IMR-90 (cell line): Measurements from ENCODE around the gene TOMM22.

Experiments used
- BHLHE40 ChIP-seq: fragments of 150-350 bp; IDR thresholded peaks from 2 replicates; pipeline ENCODE4 v1.6.1; 2016; ENCODE audit warnings: mild to moderate bottlenecking, low read depth, low read length
- CEBPB ChIP-seq: IDR thresholded peaks from 2 replicates; pipeline ENCODE4 v1.6.1; 2012; ENCODE audit warnings: low read depth, low read length, improper control_type of control experiment
- FOS ChIP-seq: fragments of 150-350 bp; IDR thresholded peaks from 2 replicates; pipeline ENCODE4 v1.6.1; 2016; ENCODE audit warnings: low read depth, low read length
- MAFK ChIP-seq: IDR thresholded peaks from 2 replicates; pipeline ENCODE4 v1.6.1; 2012; ENCODE audit warnings: low read depth, low read length, improper control_type of control experiment
- MXI1 ChIP-seq: IDR thresholded peaks from 2 replicates; pipeline ENCODE4 v1.6.1; 2012; ENCODE audit warnings: low read depth, mild to moderate bottlenecking, low read length, moderate library complexity, borderline replicate concordance
- POLR2A ChIP-seq: IDR thresholded peaks from 2 replicates; pipeline ENCODE4 v1.6.1; 2012; ENCODE audit warnings: mild to moderate bottlenecking, low read depth, low read length
- RAD21 ChIP-seq: IDR thresholded peaks from 2 replicates; pipeline ENCODE4 v1.6.1; 2012; ENCODE audit warnings: low read length, improper control_type of control experiment
- RCOR1 ChIP-seq: IDR thresholded peaks from 2 replicates; pipeline ENCODE4 v1.6.1; 2012; ENCODE audit warnings: mild to moderate bottlenecking, low read length, improper control_type of control experiment; ENCODE audit not compliant: insufficient replicate concordance
- RFX5 ChIP-seq: IDR thresholded peaks from 2 replicates; pipeline ENCODE4 v1.8.0; 2012; ENCODE audit warnings: low read depth, mild to moderate bottlenecking, low read length, moderate library complexity
- SMC3 ChIP-seq: fragments of 150-350 bp; IDR thresholded peaks from 2 replicates; pipeline ENCODE4 v1.6.1; 2016; ENCODE audit warnings: low read depth, mild to moderate bottlenecking, antibody characterized with exemption, low read length, moderate library complexity
- TF ChIP-seq, protein P1 (sequence below): conservative IDR thresholded peaks from 2 replicates; pipeline ENCODE4 v1.5.1; 2012; ENCODE audit warnings: mild to moderate bottlenecking, low read depth, low read length, improper control_type of control experiment
- TF ChIP-seq, protein P2 (sequence below): fragments of 150-350 bp; IDR thresholded peaks from 2 replicates; pipeline ENCODE4 v1.6.1; 2016; ENCODE audit warnings: low read depth, mild to moderate bottlenecking, low read length, moderate library complexity, borderline replicate concordance
- TF ChIP-seq, protein P3 (sequence below): fragments of 150-350 bp; IDR thresholded peaks from 2 replicates; pipeline ENCODE4 v1.6.1; 2017; ENCODE audit warnings: mild to moderate bottlenecking, antibody characterized with exemption, low read length, low read depth

DNA sequence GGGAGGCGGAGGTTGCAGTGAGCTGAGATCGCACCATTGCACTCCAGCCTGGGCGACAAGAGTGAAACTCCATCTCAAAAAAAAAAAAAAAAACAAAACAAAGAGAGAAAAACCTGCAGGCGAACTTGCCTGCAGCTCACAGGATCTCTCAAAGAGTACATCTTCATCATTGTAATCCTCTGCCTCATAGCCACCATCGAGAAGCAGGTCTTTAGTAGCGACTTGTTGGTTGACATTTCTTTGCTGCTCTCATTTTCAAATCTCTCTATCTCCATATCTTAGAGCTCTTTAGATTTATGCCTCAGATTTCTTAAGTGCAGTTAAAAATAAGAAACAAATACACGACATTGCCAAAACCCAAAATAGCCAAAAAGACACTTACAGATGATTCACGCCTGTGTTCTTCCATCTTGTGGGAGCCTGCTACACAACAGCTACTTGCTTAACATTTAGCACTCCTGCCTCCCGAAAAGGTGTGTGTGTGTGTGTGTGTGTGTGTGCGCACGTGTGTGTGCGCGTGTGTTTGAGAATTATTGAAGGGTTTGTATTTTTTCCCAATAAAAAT, 40.2 kb upstream of the TOMM22 start:
- TF ChIP-seq, protein P1, sequence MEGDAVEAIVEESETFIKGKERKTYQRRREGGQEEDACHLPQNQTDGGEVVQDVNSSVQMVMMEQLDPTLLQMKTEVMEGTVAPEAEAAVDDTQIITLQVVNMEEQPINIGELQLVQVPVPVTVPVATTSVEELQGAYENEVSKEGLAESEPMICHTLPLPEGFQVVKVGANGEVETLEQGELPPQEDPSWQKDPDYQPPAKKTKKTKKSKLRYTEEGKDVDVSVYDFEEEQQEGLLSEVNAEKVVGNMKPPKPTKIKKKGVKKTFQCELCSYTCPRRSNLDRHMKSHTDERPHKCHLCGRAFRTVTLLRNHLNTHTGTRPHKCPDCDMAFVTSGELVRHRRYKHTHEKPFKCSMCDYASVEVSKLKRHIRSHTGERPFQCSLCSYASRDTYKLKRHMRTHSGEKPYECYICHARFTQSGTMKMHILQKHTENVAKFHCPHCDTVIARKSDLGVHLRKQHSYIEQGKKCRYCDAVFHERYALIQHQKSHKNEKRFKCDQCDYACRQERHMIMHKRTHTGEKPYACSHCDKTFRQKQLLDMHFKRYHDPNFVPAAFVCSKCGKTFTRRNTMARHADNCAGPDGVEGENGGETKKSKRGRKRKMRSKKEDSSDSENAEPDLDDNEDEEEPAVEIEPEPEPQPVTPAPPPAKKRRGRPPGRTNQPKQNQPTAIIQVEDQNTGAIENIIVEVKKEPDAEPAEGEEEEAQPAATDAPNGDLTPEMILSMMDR: no peak
- TF ChIP-seq MAFK (no peak), POLR2A (no peak), RCOR1 (no peak), MXI1 (no peak), CEBPB (no peak), RFX5 (no peak), BHLHE40 (no peak), SMC3 (no peak), RAD21 (no peak), FOS (no peak)
- TF ChIP-seq, protein P2, sequence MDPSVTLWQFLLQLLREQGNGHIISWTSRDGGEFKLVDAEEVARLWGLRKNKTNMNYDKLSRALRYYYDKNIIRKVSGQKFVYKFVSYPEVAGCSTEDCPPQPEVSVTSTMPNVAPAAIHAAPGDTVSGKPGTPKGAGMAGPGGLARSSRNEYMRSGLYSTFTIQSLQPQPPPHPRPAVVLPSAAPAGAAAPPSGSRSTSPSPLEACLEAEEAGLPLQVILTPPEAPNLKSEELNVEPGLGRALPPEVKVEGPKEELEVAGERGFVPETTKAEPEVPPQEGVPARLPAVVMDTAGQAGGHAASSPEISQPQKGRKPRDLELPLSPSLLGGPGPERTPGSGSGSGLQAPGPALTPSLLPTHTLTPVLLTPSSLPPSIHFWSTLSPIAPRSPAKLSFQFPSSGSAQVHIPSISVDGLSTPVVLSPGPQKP: no peak
- TF ChIP-seq, protein P3, sequence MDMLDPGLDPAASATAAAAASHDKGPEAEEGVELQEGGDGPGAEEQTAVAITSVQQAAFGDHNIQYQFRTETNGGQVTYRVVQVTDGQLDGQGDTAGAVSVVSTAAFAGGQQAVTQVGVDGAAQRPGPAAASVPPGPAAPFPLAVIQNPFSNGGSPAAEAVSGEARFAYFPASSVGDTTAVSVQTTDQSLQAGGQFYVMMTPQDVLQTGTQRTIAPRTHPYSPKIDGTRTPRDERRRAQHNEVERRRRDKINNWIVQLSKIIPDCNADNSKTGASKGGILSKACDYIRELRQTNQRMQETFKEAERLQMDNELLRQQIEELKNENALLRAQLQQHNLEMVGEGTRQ: no peak
